CMK (cell line): ENCODE results near the gene PHB1.
A peak's percentile ranks its signal among the peaks of the same experiment; 100 is the strongest.
"Not testable (repeated sequence)": the region's sequence is repeated elsewhere in the genome, so short reads cannot be mapped to it uniquely, and the experiment has no call there.

Source experiments
- DNase-seq: peaks from one replicate; pipeline ENCODE4 v3.0.0-alpha.2; 2010; ENCODE audit warnings: low read depth

The PHB1 gene

DNA sequence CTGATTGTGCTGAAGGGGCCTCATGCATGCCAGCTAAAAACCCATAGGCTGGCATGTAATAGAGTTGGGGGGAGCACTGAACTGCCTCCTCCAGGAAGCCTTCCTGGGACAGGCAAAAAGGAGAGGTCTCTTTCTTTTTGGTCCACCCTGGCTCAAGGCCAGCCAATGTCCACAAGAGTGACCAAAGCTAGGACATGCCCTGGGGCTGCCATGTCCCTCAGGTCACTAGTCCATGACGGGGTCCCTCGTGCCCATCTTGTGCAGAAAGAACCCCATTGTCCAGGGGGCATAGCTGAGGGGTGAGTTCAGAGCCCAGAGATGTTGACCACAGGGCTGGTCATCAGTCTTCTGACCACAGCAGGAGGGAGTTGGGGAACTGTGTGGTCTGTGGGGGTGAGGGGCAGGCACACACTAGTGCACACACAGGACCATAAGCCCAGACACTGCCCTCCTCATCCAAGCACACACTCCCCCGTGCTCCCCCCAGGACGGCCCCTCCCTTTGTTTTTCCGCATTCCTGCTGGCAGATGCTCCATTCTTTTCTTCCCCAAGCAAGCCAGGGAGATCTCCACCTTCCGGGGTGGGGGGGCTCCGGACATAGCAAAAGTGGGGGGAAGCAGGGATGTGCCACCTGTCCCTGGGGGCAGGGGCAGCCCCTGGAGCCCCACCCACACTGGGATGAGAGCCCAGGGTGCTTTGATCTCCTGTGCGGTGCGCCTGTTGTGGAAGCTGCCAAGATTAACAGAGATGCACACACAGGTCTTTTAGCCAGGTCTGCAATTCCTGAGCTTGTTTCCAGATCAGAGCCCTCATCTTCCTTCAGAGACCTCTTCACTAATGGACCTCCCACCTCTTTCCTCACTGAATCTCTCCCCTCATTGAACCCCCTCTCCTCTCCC lies 25.2 kb upstream of the PHB1 start:
- no peak for DNase-seq

DNA sequence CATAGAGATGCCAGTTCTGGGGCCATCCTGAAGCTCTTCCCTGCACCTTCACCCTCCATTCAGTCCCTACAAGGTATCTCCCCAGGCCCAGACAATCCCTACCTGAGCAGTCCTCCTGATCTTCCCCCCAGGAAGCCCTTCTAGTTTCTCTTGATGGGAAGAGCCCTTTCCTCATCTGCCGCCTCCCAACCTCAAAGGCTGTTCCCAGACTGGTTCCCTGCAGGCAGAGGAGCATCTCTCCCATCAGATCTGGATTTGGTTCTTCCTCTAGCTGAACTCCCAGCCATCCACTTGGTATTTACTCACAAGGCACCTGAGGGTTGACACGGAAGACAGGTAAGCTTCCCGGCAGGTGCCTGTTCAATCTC lies 24.6 kb upstream of the PHB1 start:
- DNase-seq, result no peak

DNA sequence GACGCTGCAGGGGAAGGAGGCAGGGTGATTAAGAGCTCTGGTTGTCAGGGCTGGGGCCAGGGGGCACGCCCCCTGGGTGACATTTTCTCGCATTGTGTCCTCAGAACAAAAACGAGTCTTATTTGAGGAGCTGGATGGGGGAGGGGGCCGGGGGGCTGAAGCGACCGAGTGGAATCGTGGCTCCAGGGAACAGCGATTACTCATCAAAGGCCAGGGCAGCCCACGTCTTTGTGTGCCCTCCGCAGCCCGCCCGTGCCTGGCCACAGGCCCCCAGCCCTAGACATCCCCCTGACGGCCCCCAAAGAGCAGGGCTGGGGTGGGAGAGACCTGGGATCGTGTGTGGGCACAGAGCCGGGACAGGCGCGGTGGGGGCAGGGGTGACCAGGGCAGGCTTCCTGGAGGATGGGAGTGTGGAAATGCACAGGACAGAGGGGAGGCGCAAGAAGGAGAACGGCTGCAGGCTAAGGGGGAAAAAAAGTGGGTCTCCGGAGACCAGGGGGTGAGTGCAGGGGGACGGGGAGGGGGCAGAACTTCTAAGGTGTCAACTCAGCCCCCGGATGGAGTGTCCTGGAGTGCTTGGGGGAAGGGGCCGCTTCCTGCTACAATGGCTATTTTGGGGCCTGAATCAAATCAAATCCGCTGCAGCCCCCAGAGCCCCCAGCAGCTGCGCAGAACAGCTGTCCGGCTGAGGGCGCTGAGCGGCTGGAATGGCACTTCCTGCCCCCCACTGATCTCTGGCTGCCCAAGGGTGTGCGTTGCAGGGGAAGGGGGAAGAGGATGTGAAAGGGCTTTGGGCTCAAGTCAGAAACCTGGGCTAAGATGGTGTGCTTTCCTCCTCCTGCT lies 24.0 kb upstream of the PHB1 start:
- no peak for DNase-seq

DNA sequence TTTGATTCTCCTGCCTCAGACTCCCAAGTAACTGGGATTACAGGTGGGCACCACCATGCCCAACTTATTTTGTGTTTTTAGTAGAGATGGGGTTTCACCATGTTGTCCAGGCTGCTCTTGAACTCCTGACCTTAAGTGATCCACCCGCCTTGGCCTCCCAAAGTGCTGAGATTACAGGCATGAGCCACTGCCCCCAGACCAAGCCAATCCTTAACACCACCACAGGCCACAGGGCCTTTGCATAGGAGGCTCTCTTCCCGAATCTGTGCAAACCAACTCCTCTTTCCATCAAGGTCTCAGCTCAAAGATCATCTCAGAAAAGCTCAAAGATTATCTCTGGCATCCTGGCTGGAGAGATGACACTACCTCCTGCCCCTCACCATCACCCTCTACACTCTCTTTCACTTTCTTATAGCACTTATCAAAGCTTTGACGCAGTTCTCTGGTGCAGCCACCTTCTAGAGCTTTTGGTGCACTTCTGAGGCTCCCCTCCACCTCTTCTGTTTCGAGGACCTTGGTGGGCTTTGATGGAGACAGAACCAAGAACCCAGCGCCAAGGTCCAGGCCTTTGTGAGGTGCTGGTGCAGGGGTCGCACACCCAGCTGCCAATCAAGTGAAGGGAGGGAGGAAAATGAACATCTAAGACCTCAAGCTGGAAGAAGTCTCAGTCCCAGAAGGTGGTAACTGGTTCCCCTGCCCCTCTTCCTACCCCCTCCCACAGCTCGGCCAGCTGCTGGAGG lies 23.2 kb upstream of the PHB1 start:
- DNase-seq, result no peak

DNA sequence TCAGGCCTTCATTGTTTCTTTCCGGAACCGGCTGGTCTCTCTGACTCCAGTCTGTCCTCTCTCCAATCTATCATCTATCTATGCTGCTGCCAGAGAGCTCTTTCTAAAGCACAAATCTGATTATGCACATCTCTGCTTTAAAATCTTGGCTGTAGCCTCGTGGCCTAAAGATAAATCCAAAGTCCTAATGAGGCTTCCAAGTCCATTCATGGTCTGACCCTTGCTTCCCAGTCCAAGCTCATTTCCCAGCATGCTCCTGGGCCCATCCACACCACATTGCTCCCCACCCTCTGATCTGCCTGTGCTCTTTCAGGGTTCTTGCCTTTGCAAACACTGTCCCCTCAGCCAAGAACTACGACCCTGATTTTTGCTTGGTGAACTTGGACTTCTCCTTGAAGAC lies 21.5 kb upstream of the PHB1 start:
- DNase-seq, result no peak

DNA sequence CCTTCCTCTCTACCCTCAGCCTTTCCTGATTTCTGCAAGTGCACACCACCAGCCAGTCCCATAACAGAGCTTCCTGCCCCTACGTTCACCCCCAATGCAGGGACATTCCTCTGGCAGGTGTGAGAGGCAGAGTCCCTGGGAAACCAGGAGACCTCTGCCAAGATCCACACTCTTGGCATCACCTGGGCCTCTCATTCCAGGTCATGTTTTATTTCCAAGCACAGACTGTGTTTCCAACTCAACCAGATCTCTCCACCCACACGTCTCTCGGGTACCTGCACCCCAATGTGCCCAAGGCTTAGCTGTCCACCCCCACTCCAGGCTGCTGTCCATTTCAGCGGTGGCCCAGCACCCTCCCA lies 21.0 kb upstream of the PHB1 start:
- DNase-seq, result no peak

DNA sequence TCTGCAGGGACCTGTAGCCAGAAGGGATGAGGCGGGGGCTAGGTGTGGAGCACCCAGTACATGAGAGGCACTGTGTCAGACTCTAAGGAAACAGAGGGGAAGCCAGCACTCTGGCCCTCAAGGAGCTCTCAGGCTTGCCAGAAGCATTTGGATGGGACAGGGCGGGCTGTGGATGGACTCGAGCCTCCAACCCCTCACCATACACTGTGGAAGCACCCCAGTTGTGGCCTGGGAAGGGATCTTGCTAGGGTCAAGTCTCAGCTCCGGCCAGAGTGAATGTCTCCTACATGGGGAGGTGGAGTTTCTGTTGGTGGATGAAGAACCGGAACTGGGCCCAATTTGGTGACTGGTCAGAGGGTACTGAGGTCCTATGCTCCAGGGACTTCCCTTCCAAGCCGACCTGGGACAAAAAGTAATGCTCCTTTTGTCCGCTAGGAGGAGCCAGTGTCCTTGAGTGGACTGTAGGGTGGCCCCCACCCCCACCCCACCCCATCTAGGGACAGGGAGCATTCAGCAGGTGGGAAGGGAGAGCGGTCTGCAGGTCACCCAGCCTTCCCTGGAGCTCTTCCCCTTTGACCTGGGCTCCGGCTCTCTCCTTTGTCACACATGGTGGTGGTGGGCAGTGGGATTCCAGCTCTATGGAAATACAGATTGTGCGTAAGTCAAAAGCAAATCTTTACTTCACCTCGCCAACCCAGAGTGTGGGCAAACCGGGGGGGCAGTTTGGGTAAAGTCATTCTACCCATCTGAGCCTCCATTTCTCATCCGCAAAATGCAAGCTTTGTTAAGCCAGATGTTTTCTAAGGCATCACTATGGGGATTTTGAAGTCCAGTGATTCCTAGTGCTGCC lies 20.4 kb upstream of the PHB1 start:
- peak; percentile 54 for DNase-seq

DNA sequence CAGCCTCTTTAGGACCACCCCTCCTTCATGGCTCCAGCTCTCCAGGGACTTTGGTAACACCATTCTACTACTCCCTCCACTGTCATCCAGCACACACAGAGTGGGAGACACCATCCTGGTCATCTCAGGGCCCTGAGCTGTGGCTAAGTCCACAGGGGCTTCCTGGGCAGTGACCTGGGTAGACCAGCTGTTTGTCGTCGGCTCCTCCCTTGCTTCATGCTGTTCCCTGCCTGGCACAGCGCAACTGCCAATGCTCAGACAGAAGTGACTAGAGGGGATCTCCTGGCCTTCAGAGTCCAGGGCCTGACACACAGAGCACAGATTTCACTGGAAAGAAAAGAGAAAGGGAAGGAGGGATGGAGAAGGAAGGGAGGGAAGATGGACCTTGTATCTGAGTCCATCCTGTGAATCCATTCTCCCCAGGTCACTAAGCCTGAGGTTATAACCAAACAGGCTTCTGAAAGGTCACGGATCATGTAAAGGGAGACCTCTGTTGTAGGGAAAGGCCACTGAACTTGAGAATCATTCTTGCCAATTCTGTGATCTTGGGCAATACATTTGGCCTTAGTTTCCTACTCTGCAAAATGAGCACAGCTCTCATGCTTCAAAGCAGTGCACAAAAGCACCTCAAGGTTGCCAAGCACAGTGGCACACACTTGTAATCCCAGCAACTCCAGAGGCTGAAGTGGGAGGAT lies 18.5 kb upstream of the PHB1 start:
- no peak for DNase-seq

DNA sequence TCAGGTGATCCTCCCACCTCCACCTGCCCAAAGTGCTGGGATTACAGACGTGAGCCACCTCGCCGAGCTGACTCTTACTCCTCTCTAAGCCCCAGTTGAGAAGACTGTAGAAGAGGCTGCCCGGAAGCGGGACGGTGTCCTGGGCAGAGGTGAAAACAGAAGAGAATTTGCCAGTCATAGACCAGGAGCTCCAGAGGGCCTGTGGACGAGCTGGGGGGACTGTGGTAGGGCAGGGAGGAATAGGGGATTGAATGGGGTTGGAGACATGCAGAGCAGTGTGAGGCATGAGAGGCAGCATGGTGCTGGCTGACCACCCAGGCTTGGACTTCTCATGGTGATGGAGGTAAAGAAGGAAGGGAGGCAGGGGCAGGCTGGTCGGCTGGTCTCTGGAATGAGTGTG lies 17.1 kb upstream of the PHB1 start:
- DNase-seq, result no peak

DNA sequence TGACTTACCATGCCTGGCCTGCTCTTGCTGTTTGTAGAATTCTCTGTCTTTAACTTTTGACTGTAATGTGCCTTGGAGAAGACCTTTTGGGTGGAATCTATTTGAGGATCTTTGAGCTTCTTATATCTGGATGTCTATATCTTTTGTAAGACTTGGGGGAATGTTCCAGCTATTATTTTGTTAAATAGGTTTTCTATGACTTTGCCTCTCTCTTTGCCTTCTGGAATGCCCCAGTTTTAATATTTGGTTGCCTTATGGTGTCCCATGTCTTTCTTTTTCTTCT lies 10.3 kb upstream of the PHB1 start:
- no peak for DNase-seq

DNA sequence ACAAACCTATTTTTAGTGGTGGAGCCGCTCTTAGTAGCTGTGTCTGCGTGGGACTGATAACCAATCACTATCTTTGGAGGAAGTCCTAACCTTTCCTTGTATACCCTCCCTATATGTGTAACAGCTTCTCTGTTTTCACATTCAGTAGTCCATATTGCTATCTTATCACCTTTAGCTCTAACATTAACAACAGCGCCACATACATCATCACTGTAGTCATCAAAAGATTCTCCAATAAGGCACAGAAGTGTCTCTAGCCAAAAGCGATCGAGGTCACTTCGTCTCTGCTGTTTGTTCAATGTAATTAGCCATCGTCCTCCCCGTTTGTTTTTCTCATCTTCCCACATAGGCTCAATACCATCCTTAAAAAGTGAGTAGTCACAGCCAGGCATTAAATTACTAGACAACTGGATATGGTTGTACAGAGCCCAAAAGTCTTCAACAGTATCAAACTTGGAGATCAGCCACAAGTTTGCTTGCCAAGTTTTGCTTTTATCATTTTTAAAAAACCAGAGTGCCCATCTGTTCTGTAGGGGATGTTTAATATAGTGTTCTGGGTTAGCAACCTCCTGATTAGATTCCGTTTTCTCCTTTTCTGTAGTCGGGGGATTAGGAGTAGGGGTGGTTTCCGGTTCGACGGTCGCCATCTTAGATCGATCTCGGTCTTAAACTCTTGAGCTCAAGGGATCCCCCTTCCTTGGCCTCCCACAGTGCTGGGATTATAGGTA lies 9.8 kb upstream of the PHB1 start:
- peak; percentile 75 for DNase-seq

DNA sequence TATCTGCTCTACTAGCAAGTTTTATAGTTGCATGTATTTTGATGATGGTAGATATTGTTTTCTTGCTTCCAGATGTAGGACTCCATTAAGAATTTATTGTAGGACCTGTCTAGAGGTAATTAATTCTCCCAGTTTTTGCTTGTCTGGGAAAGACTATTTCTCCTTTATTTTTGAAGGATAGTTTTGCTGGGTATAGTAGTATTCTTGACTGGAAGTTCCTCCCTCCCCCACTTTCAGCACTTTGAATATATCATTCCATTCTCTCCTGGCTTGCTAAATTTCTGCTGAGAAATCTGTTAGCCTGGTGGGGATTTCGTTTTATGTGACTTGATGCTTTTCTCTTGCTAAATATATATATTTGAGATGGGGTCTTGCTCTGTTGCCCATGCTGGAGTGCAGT lies 8.0 kb upstream of the PHB1 start:
- DNase-seq, result no peak

DNA sequence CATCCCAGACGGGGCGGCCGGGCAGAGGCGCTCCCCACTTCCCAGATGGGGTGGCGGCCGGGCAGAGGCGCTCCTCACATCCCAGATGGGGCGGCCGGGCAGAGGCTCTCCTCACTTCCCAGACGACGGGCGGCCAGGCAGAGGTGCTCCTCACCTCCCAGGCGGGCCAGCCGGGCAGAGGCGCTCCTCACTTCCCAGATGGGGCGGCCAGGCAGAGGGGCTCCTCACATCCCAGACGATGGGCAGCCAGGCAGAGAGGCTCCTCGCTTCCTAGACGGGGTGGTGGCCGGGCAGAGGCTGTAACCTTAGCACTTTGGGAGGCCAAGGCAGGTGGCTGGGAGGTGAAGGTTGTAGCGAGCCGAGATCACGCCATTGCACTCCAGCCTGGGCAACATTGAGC lies 5.1 kb upstream of the PHB1 start:
- DNase-seq, result not testable (repeated sequence)

DNA sequence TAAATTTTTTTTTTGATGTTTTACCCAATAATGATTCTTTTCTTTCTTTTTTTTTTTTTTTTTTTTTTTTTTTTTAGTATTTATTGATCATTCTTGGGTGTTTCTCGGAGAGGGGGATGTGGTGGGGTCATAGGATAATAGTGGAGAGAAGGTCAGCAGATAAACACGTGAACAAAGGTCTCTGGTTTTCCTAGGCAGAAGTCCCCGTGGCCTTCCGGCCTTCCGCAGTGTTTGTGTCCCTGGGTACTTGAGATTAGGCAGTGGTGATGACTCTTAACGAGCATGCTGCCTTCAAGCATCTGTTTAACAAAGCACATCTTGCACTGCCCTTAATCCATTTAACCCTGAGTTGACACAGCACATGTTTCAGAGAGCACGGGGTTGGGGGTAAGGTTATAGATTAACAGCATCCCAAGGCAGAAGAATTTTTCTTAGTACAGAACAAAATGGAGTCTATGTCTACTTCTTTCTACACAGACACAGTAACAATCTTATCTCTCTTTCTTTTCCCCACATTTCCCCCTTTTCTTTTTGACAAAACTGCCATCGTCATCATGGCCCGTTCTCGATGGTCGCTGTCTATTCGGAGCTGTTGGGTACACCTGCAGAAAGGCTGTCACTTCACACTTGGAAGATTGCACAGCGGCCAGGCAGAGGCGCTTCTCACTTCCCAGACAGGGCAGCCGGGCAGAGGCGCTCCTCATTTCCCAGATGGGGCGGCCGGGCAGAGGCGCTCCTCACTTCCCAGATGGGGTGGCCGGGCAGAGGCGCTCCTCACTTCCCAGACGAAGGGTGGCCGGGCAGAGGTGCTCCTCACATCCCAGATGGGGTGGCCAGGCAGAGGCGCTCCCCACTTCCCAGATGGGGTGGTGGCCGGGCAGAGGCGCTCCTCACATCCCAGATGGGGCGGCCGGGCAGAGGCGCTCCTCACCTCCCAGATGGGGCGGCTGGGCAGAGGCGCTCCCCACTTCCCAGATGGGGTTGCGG lies 4.4 kb upstream of the PHB1 start:
- DNase-seq, result not testable (repeated sequence)

DNA sequence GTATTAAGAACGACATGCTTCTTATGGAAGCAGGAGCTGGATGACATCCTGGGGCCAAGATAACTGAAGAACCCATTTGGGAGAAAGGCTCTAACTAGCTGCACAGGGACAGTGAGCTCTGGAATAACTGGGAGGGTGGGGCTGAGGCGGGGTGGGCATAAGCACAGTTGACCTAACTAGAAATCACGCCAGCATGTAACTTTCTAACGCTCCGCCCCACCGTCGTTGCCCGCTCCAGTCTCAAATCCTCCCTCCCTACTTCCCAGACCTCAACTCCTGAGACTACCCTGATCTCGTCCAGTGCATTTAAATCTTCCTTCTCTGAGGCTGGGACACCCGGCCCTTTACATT lies 436 bp downstream of the PHB1 start:
- no peak for DNase-seq

DNA sequence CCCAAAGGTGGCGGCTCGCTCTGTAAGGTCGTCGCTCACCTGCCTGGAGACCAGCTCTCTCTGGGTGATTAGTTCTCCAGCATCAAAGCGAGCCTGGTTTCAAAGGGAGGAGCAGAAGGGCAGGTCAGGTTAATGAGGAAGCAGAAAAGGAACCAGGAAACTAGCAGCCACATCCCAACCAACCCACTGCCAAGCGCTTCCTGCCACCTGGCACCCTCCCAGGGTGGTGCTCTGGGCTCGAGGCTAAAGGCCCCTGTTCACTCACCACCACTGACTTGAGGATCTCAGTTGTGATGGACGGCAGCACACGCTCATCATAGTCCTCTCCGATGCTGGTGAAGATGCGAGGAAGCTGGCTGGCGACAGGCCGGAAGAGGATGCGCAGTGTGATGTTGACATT lies 5.6 kb downstream of the PHB1 start:
- DNase-seq, result no peak

DNA sequence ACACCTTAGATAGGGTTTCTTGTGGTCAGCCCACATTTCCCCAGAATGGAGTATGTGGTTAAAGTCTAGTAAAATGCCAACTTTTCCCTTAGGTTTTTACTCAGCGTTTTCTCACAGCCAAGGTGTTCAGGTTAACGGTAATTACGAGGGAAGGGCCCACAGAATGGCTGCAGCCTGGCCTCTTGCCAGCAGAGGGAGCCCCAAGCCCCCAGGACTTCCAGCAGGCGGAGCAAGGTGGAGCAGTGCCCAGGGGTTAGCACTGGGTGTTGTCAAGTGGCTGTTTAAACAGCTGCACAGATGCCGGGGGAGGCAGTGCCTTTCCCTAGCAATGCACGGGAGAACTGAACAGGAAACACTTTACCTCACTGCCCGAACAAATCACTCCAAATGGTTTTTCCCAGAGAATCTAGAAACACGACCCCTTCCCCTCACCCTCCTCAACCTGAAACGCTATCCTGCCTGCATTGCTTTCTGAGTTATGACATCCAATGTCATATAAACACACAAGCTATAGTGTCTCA lies 6.6 kb downstream of the PHB1 start:
- no peak for DNase-seq

DNA sequence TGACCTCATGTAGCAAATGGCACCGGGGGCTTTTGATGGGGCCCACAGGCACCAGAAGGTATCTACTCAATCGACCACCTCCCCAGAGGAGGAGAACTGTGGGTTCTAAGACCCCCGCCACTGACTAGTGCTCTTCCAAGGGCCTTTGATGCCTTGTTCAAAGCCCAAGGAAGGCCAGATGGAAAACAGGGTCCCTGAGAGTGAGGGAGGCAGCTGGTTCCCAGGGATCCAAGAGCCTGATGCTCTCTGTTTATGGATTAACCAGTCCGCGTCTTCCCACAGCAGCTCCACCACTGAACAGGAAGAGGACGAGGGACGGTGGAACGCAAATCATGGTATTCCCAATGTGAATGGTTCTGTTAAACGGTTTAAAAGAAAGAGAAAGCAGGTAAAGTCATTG lies 7.6 kb downstream of the PHB1 start:
- no peak for DNase-seq

DNA sequence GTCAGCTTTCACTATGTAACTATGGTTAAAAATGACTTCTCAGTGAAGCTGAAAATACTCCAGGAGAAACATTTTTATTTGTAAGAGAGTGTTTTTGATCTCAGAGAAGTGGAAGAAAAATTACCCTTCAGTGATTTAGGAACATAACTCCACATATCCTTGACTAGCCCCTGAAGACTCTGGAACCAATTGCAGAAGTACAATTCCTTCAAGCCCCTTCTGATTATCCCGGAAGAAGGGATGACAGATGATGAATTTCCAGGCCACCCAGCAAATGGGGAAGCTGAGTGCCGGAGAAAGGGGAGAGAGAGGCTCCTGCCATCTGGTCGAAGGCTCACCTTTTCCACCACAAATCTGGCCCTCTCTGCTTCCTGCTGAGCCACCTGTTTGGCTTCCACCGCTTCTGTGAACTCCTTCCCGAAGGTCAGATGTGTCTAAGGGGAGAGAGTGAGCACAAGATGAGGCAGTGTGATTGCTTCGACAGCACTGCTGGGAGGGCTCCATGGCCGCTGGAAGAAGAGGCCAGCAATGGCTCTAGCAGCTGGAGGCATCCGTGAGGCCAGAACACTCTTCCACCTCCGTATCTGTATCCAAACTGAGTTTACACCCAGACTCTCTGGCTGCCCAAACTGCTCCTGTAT lies 8.1 kb downstream of the PHB1 start:
- DNase-seq, result no peak
